Stimulated activated CD8-positive, alpha-beta memory T cell treated with anti-CD3 and anti-CD28 coated beads, Interleukin-12 subunit alpha, Interleukin-12 subunit beta, amount 100 ng/mL, for 24 hours (primary cell): Measurements from ENCODE around the gene RPL14.
"Not testable (repeated sequence)": the region's sequence is repeated elsewhere in the genome, so short reads cannot be mapped to it uniquely, and the experiment has no call there.

Experiments used
- DNase-seq: peaks from one replicate; pipeline ENCODE4 v3.0.0-alpha.2; 2020; ENCODE audit errors: extremely low read depth

Gene RPL14

DNA sequence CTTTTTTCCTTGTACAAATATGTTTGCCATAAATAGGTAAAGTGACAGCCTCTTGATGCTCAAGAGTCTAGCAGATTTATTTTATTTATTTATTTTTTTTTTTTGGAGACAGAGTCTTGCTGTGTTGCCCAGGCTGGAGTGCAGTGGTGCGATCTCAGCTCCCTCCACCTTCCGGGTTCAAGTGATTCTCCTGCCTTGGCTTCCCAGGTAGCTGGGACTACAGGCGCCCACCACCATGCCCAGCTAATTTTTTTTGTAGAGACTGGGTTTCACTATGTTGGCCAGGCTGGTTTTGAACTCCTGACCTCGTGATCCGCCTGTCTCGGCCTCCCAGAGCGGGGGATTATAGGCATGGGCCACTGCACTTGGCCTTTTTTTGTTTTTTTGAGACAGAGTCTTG is 5.7 kb downstream of the RPL14 start:
- not testable (repeated sequence) for DNase-seq

DNA sequence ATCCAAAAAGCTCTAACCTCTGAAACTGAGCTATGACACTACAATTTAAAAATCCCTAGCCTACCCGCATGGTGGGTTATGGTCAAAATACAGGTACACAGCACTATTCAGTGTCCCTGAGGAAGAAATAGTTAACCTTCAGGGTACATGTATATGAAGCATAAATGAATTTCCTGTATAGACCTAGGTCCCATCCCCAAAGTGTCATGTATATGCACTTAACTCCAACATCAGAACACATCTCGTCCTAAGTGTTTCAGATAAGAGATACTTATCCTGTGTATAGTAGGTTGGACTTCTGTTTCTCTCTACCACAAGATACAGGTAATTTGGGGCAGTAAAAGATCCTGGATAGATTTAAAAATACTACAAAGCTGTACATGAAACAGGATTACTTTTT is 6.4 kb downstream of the RPL14 start:
- no peak for DNase-seq

DNA sequence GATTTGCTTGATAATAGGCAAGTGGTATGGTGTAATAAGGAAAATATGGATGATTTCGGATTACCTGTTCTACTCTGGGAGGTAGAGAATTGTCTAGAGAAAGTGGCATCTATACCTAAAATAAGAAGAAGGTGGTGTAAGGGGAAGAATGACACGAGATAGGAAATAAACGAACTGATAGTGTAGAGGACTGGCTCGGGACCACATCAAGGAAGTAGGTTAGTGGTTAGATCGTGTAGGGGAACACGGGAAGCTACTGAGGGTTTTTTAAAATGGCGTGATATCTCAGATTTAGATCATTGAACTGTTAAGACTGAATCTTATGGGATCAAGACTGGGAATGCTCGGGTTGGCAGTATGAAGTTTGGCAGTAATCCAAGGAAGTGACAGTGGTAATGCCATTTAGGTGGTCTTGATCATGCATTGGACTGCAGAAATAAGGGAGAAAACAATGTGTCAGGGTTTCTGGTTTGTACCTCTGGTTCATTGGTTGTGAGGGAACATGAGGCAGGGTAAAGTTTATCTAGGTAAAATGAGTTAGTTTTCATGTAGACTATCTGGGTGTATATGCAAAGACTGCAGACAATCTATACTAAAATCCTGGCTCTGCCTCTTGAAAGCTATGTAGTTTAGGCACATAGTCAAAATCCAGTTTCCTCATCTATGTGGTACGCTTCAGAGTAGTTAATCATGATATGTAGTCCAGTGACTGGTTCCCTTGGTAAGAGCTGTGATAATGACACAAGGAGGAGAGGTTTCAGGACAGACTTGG is 7.4 kb downstream of the RPL14 start:
- DNase-seq: no peak

DNA sequence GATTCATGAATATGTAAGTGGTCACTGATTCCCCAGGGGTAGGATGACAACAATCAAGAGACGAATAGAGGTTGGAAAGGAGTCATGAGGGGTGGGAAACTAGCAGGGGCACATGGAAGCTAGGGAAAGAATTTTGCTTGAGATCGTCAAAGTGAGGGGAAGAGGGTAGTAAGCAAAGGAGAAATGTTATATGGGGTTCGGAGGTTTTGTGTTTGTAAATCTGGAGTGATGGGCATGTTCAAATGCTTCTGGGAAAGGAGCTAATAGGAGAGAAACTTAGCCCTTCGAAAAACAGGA is 7.9 kb downstream of the RPL14 start:
- DNase-seq: no peak

DNA sequence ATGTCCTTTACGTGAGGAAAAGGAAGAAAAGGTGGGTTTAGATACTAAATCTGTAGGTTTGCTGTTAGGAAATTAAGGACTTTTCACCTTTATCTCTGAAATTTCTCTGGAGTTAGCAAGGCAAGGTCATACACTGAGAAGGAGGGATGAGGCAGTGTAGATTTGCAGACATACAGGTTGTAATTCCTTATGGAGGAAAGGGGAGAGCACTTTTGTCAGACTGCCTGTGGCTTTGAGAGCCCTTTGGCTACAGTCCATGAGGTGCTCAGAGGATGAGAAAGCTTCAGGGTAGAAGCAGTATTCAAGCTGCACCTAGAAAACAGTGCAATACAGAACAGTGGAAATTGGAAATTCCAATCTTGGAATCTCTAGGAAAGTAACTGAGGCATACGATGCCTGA is 8.3 kb downstream of the RPL14 start:
- DNase-seq: no peak

DNA sequence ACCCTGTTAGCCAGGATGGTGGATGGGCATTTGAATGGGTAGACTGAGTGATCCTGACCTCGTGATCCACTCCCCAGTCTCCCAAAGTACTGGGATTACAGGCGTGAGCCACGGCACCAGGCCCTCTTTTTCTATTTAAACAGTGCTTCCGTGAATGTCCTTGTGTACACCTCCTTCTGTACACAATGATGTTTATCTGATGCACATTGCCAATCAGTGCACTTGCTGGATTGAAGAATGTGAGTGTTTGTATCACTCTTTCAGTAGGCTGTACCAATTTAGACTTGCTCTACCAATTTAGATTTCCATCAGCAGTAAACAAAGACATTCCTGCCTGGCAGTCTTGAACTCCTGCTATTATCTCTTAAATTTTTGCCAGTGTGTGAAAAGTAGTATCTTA is 10.9 kb downstream of the RPL14 start:
- no peak for DNase-seq

DNA sequence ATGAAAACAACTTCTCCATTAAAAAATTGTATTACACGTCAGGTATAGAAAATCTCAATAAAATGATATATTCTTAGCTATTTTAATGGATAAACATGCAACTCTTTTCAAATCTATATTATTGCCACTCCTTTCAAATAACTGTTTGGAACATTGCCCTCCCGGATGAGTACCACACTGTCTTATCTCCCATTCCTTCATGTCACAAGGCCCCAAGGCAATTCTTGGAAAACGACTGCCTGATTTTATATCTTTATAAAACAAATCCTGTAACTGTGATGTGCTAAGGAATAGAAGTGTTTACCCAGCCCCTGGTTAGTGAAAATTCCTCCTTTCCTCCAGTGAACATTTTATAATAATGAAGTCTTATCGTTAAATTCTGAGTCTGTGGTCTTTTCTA is 13.6 kb downstream of the RPL14 start:
- no peak for DNase-seq

DNA sequence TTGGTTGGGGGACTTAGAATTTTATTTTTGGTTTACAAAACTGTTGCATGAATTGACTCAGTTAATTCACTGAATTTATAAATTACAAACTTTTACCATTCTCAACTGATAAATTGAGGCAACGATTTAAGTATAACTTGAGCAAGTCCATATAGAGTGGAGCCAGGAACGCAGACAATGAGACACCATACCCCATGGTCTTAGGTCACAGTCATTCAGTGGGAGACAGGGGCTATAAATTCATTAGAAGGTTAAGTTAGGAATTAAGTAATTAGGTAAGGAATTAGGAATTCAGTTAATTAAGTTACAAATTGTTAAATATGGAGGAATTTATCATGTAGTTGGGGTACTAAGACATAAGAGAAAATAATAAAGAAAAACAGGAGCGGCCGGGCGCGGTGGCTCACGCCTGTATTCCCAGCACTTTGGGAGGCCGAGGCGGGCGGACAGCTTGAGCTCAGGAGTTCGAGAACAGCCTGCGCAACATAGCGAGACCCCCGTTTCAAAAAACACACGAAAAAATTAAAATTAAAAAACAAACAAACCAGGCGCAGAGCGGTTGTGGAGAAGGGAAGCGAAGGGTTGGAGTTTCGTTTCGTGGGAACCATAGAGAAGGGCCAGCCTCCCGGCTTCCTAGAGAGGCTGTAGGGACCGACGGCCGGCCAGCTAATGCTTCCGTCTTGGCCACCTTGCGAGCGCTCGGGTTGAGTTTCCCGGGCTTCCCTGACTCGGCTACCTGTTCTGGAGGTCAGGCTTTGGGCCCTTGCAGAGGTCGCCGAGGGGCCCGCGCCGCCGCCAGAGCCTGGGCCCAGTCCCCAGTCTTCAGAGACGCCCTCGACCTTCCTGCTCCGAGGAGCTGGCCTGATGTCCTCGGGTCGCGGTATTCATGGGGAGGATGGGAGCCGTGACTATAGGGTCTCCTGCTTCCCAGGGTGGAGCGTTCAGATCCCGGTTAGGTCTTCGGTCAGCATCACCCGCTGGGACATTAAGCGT is 19.6 kb downstream of the RPL14 start, which contains the start of gene ZNF619:
Gene ZNF619 (plus strand): TSS at position 645 of the 993 bp plus-strand sequence. CDS start 858 bp downstream, outside the sequence.
- no peak for DNase-seq

DNA sequence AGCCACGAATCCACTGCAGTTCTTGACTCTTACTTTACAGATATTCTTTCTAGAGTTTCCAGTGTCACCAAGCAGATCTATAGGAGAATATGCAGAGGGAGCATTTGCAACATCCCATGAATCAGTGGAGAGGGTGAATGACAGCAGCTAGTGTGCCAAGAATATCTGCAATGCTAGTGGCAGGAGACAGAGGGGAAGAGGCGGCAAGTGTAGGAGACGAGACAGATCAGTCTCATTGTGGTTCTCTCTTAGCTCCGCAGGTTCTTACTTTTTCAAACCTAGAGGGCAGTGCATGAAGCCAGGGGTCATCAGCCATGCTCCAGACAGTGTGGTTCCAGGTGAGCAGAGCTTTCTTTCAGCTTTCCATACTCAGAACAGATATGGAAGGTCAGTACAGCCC is 20.5 kb downstream of the RPL14 start:
- DNase-seq: no peak

DNA sequence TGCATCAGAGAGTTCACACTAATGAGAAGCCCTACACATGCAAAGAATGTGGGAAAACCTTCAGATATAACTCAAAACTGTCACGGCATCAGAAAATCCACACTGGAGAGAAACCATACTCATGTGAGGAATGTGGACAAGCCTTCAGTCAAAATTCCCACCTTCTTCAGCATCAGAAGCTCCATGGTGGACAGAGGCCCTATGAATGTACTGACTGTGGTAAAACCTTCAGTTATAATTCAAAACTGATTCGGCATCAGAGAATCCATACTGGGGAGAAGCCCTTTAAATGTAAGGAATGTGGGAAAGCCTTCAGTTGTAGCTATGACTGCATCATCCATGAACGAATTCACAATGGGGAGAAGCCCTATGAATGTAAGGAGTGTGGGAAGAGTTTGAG is 30.0 kb downstream of the RPL14 start:
- DNase-seq: no peak

DNA sequence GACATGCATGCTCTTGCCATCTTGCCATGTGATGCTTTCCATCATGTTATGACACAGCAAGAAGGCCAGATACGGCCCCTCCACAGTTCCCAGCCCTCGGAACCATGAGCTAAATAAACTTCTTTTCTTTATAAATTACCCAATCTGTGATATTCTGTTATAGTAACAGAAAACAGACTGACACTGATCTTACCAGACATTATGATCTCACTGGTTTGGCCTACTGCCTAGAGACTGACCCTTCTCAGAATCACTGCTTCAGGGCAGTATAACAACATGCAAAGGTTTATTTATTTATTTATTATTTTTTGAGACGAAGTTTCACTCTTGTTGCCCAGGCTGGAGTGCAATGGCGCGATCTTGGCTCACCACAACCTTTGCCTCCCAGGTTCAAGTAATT is 33.8 kb downstream of the RPL14 start:
- DNase-seq: no peak

DNA sequence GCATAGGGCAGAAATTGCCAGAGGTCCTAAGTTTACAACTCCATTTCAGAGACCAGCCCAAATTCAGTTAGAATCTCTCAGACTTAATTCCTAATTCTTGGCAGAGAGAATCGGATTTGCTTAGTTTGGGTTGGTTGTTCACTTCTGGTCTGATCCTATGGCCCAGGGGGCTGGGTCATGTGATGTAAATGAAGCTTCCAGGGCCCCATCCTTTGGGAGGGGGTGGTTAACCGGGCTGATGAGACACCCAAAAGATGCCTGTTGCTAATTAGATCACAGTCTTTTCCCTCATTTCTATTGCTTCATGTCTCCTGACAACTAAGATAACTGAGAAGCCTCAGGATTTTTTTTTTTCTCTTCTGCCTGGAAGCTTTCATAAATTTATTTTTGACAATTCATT is 37.6 kb downstream of the RPL14 start:
- no peak for DNase-seq

DNA sequence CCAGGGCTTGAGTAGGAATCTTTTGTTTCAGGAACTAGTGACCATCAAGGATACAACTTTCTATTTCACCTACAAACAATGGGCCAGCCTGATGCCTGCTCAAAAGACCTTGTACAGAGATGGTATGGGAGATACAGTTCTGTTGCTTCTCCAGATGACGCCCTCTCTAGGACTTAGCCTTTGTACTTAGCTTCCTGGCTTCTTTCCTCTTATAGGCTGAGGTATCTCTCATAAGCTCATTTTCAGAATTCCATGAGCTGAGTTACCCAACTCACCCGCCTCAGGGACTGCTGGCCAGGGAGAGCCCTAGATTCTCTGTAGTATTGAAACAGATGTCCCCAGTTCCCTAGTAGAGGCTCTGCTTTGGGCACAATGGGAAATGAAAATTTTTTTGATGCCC is 40.1 kb downstream of the RPL14 start:
- DNase-seq: no peak

DNA sequence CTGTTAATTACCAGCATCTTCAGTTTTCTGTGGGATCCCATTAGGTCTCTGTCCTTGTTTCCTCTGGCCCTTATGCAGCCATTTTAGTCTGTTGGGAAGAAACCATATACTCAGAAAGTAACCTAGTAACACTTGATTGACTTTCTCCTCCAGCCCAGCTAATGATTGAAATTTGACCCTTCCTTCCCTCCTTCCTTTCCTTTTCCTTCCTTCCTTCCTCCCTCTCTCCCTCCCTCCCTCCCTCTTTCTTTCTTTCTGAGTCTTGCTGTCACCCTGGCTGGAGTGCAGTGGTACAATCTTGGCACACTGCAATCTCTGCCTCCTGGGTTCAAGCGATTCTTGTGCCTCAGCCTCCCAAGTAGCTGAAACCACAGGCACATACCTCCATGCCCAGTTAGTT is 42.8 kb downstream of the RPL14 start:
- no peak for DNase-seq

DNA sequence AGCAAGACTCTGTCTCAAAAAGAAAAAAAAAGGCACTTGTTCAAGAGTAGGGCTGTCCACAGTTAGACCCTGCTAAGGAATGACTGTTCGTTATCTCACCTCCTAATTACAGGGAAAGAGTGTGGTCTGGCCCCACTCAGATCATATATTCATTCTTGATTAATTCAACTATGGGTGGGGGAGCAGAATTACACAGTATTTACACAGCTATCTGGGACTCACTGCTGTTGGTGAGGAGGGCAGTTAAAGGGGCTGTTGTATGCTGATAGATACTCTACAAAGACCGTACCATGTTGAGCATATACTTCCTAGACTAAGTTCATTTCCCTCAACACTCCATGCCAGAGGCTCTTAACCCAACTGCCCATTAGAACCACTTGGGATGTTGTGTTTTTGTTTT is 44.9 kb downstream of the RPL14 start:
- DNase-seq: no peak

DNA sequence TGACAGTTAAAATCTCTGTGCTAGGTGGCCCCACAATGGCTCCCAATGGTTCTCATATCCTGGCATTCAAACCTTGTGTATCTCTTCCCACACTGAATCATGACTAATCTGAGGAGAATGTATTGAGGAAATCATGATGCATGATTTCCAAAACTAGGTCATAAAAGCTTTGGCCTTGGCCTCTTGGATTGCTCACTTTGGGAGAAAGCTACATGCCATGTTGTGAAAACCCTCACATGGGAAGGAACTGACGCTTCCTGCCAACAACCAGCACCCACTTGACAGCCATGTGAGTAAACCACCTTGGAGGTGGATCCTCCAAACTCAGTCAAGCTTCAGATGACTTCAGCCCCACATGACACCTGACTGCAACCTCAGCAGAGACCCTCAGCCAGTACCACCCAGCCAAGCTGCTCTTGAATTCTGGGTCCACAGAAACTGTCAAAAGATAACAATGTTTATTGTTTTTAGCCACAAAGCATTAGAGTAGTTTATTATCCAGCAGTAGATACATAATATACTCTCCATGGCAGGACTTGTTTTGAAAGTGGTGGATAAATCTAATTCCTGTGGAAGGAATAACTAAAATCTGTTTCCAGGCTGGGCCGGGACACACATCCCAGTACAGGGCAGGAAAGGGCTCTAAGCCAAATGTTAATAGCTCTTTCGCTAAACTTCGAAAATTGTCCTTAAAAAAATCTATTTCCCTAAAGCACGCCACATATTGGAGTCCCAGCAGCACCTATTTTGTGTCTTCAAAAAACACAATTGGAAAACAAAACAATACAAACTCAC is 47.7 kb downstream of the RPL14 start:
- DNase-seq: no peak

DNA sequence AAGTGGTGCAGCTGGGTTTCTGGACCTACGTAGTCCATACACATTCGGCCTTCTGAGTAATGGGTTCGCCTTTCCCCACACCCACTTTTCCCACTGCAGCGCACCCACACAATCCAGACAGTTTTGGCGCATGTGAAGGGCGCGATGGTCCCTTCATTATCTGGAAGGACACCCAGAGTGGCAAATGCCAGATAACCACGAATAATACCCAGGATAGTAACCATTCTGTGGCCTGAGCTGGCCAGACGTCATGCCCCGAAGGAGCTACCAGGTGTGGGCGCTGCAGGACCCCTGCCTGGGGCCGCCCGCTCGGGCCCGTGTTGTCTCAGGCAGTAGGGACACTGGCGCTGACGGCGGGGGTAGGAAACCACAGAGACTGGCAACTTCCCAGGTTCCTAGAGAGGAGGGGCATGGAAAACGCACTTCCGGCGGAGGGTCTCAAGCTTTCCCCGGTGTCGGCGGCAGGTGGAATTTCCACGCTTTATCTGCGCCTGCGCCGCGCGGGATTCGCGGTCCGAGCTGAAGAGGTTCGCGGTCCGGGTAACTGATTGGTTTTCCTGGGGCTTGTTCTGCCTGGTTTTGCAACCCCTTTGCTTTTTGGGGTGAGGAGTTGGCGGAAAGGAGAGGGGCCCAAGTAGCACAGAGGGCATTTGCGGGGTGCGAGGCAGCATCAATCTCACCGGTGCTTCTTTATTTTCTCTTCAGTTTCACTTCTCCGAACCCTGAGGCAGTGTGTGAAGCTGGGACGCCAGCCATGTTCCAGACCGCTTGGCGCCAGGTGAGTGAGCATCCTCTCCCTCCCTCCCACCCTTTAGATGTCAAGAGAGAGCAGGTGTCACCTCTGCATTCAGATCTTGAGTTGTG is 48.7 kb downstream of the RPL14 start, which contains the start of gene ZNF620:
Gene ZNF620 (plus strand): TSS at position 441 of the 864 bp plus-strand sequence. CDS start 314 bp downstream, at position 755.
- no peak for DNase-seq

DNA sequence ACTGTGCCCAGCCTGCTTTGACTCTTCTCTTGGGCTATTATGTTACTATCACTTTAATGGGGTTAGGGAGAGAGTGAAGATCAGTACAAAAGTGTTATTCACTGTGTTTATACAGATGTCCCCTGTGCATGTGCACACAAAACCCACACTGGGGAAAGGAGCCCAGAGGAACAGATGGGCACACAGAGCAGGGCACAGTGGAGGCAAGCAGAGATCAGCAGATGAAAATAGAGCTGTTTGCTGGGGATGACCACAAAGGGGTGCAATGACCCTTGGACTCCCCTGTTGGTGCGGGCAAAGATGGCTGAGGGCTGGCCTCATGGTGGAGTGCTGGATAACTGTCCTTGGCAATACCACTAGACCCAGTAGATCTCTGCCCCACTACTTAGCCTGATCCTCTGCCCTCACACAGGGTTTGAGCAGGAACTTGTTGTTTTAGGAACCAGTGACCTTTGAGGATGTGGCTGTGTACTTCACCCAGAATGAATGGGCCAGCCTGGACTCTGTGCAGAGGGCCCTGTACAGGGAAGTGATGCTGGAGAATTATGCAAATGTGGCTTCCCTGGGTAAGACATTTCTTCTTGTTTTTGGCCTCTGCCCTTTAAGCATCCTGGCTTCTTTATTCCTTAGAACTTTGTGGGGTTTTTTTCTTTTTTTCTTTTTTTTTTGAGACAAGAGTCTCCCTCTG is 54.0 kb downstream of the RPL14 start:
- DNase-seq: no peak

DNA sequence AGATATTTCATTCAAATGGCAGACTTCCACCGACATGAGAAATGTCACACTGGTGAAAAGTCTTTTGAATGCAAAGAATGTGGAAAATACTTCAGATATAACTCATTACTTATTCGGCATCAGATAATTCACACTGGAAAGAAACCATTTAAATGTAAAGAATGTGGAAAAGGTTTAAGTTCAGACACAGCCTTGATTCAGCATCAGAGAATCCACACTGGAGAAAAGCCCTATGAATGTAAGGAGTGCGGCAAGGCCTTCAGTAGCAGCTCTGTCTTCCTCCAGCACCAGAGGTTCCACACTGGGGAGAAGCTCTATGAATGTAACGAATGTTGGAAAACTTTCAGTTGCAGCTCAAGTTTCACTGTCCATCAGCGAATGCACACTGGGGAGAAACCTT is 59.1 kb downstream of the RPL14 start:
- no peak for DNase-seq

DNA sequence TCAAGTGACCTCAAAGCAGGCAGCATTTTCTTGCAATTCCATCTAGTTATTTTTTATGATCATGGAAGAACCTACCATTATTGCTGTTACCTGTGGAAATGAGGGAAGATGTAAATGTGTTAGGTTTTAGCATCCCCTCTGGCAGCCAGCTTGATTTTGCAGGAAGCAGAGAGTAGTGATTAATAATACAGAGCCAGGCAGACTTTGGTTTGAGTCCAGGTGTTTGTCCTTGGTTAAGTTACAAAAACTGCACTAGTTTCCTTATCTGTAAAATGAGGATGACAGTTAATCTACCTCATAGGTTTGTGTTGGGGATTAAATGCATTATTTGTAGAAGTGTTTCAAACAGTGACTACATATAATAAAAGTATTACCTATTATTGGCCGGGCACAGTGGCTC is 60.9 kb downstream of the RPL14 start:
- no peak for DNase-seq
